K562 (cell line): ENCODE results near the gene ARFGEF2. TPM values are rescaled to one million over a fixed set of nuclear protein-coding genes. Genes with fewer than 3 reads are reported as not detected.
A peak's percentile ranks its signal among the peaks of the same experiment; 100 is the strongest.

Experiments
- BACH1 ChIP-seq: fragments of 200-800 bp; sonication (Bioruptor generic); IDR thresholded peaks from 2 replicates; pipeline ENCODE4 v1.6.1; 2016; ENCODE audit warnings: missing genetic modification characterization, missing compliant biosample characterization
- CBFA2T2 ChIP-seq: fragments of 450-650 bp; conservative IDR thresholded peaks from 2 replicates; pipeline ENCODE4 v1.6.1; 2017; ENCODE audit warnings: mild to moderate bottlenecking
- CBX3 ChIP-seq, 2 experiments: IDR thresholded peaks; 1 replicate in 1 of 2; 2 replicates in 1 of 2; pipeline ENCODE4 v1.6.1; 2012; ENCODE audit warnings: inconsistent platforms in 2 of 2, low read length in 2 of 2, borderline replicate concordance in 1 of 2, control low read depth in 1 of 2
- HMGXB4 ChIP-seq: sonication (generic); formaldehyde crosslinking; IDR thresholded peaks from 2 replicates; pipeline ENCODE4 v1.8.1; 2023; ENCODE audit warnings: mild to moderate bottlenecking, missing genetic modification reagents
- NBN ChIP-seq: fragments of 450-650 bp; IDR thresholded peaks from 2 replicates; pipeline ENCODE4 v1.6.1; 2016; ENCODE audit warnings: low read depth, mild to moderate bottlenecking
- PBX2 ChIP-seq, 2 experiments: IDR thresholded peaks in 1 of 2; conservative IDR thresholded peaks in 1 of 2; 2 replicates each; pipeline ENCODE4 v1.6.1; 2016; ENCODE audit warnings: low read depth in 2 of 2, mild to moderate bottlenecking in 1 of 2, missing compliant biosample characterization in 1 of 2, missing genetic modification characterization in 1 of 2, moderate library complexity in 1 of 2
- SFPQ ChIP-seq: fragments of 200-400 bp; formaldehyde crosslinking; IDR thresholded peaks from 2 replicates; pipeline ENCODE4 v1.6.1; 2017; ENCODE audit warnings: mild to moderate bottlenecking, low read depth, low read length, moderate library complexity
- ZBTB43 ChIP-seq: sonication (generic); formaldehyde crosslinking; IDR thresholded peaks from 2 replicates; pipeline ENCODE4 v1.8.0; 2023; ENCODE audit warnings: mild to moderate bottlenecking, missing genetic modification reagents
- ZNF778 ChIP-seq: fragments of 450-650 bp; formaldehyde crosslinking; IDR thresholded peaks from 2 replicates; pipeline ENCODE4 v1.4.0; 2020; ENCODE audit warnings: mild to moderate bottlenecking, moderate library complexity
- polyA plus RNA-seq, 8 experiments: library from polyadenylated mRNA; depleted of rRNA in 4 of 8; stranded (reverse) in 5 of 8; unstranded in 3 of 8; fragments of >200 nt; fragmentation: Nextera tagmentation in 2 of 8; fragmentation: Illumina TruSeq in 1 of 8; extraction: Ambion mirVana in 2 of 8; extraction: Trizol in 1 of 8; gene quantifications; 2 replicates each; pipeline versions ENCODE4 v1.2.1 to v1.2.3, GENCODE V29; 2011 to 2014; ENCODE audit warnings: inconsistent platforms in 1 of 8, missing spikeins in 1 of 8
- total RNA-seq, 7 experiments: library from RNA; depleted of rRNA in 6 of 7; stranded (reverse); fragments of >200 nt in 6 of 7; fragmentation: Illumina TruSeq in 2 of 7; extraction: Trizol in 2 of 7; gene quantifications; 2 replicates each; pipeline versions ENCODE4 v1.2.1 to v1.2.3, GENCODE V29; 2011 to 2021; ENCODE audit warnings: low replicate concordance in 1 of 7

Gene ARFGEF2
- total and polyA plus RNA-seq, 9 of the 15 experiments (the other 6 are each of a cell fraction or from before 2014, with no cell fraction given) = 4.2 to 18.8 (median 13.7) TPM

- TF ChIP-seq ZBTB43 (CRISPR knock-in tag) (no peak), HMGXB4 (CRISPR knock-in tag) (peak; percentile 66; the same call in 1 of the 2 replicates), BACH1 (tag) (no peak), NBN (peak; percentile 98), SFPQ (no peak), CBFA2T2 (peak; percentile 96), ZNF778 (no peak), PBX2 (CRISPR knock-in tag; IDR thresholded peaks at IDR 0.05; ENCODE audit: low read depth) (no peak), PBX2 (tag; conservative IDR thresholded peaks at IDR 0.05; ENCODE audit: low read depth) (0 out of 2 replicates have a peak, but pooled peaks have one; percentile 6), CBX3 (IDR thresholded peaks at IDR 0.05; ENCODE audit: borderline replicate concordance in 1 of 2, low read length in 2 of 2) (0 out of 3 replicates have a peak, but pooled peaks of 1 of the 2 experiments have one; percentile 35)
These were observed at the start of gene ARFGEF2 (continued) for GRCh38 chr20:48921168-48921882.
